NB4 (cell line): ENCODE data around the gene GAGE12J.
A peak's percentile ranks its signal among the peaks of the same experiment; 100 is the strongest.
"Not testable (repeated sequence)": the region's sequence is repeated elsewhere in the genome, so short reads cannot be mapped to it uniquely, and the experiment has no call there.

Source experiments
- DNase-seq: peaks from one replicate; pipeline ENCODE4 v3.0.0; 2010; ENCODE audit warnings: low read depth
- H3K4me3 ChIP-seq: one replicate; pipeline ENCODE4 v1.5.1; 2011; ENCODE audit warnings: mild to moderate bottlenecking, low read depth, low read length, moderate library complexity
- MYC ChIP-seq: IDR thresholded peaks from 2 replicates; pipeline ENCODE4 v1.6.1; 2011; ENCODE audit warnings: low read depth, low read length
- POLR2A ChIP-seq: IDR thresholded peaks from 2 replicates; pipeline ENCODE4 v1.6.1; 2011; ENCODE audit warnings: mild to moderate bottlenecking; ENCODE audit not compliant: insufficient read length; ENCODE audit errors: extremely low read depth
- TF ChIP-seq, protein P1 (sequence below): IDR thresholded peaks from one replicate; pipeline ENCODE4 v1.5.1; 2012; ENCODE audit warnings: low read depth, low read length
- TF ChIP-seq, protein P2 (sequence below): IDR thresholded peaks from 2 replicates; pipeline ENCODE4 v1.6.1; 2011; ENCODE audit warnings: low read depth, low read length

GAGE12J gene, protein sequence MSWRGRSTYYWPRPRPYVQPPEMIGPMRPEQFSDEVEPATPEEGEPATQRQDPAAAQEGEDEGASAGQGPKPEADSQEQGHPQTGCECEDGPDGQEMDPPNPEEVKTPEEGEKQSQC

DNA sequence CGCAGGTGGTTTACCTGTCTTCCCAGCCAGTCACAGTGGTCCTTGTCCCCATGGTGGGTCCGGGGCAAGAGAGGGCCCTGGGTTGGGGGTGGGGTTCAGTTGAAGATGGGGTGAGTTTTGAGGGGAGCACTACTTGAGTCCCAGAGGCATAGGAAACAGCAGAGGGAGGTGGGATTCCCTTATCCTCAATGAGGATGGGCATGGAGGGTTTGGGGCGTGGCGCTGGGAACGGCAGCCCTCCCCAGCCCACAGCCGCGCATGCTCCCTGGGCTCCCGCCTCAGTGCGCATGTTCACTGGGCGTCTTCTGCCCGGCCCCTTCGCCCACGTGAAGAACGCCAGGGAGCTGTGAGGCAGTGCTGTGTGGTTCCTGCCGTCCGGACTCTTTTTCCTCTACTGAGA is at the start of gene GAGE12J:
TSS of gene GAGE12J (plus strand) at position 301 of the 400 bp plus-strand sequence. CDS start 1,157 bp downstream, outside the sequence.
- DNase-seq, H3K4me3 ChIP-seq: not testable (repeated sequence)

DNA sequence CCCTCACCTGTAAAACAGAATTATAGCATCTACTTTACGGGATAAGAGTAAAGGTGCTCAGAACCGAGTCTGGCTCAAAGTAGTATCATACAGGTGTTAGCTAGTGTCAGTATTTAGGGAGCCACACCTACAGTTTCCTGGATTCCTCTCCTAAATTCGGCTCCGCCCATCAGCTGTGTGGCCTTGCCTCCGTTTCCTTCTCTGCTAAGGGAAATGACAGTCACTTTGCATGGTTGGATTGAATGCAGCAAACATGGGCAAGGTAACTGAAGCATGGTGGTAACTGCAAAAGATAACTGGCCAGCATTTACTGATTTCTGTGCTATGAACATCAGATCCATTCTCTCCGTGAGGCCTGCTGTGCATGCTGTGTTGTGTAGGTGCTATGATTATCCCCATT is 49.4 kb upstream of the GAGE12J start:
- no peak overlapping the region for H3K4me3 ChIP-seq
- TF ChIP-seq MYC (no peak), POLR2A (no peak)
- TF ChIP-seq, protein P1, sequence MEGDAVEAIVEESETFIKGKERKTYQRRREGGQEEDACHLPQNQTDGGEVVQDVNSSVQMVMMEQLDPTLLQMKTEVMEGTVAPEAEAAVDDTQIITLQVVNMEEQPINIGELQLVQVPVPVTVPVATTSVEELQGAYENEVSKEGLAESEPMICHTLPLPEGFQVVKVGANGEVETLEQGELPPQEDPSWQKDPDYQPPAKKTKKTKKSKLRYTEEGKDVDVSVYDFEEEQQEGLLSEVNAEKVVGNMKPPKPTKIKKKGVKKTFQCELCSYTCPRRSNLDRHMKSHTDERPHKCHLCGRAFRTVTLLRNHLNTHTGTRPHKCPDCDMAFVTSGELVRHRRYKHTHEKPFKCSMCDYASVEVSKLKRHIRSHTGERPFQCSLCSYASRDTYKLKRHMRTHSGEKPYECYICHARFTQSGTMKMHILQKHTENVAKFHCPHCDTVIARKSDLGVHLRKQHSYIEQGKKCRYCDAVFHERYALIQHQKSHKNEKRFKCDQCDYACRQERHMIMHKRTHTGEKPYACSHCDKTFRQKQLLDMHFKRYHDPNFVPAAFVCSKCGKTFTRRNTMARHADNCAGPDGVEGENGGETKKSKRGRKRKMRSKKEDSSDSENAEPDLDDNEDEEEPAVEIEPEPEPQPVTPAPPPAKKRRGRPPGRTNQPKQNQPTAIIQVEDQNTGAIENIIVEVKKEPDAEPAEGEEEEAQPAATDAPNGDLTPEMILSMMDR = no peak
- TF ChIP-seq, protein P2, sequence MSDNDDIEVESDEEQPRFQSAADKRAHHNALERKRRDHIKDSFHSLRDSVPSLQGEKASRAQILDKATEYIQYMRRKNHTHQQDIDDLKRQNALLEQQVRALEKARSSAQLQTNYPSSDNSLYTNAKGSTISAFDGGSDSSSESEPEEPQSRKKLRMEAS = no peak
- DNase-seq = no peak

DNA sequence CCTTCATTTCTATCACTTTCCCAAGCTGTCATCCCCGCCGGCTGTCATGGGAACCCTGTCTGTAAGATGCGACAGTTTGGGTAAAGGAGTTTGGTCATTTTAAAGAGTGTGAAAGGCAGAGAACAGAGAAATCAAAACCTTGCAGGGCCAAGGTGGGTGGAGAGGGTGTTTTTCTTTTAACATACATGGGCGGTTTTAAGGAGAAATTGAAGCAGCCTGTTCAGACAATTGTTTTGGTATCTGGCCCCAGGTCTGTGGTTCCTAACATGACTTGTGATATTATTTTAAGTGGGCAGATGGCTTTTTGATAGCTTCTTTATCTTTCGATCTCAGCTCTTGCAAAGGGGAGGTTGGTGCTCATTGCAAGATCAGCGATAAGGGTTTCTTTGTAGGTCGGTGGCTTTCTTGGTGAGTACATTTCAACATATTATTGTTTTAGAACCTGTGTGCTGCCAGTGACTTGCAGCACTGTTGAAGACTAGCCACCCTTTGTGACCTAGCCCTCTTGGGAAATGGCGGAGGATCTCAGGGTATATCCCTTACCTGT is 48.6 kb upstream of the GAGE12J start:
- TF ChIP-seq POLR2A (no peak), MYC (no peak)
- TF ChIP-seq, protein P2 = no peak
- TF ChIP-seq, protein P1 = no peak
- DNase-seq = peak; percentile 53
- H3K4me3 ChIP-seq = no peak overlapping the region

DNA sequence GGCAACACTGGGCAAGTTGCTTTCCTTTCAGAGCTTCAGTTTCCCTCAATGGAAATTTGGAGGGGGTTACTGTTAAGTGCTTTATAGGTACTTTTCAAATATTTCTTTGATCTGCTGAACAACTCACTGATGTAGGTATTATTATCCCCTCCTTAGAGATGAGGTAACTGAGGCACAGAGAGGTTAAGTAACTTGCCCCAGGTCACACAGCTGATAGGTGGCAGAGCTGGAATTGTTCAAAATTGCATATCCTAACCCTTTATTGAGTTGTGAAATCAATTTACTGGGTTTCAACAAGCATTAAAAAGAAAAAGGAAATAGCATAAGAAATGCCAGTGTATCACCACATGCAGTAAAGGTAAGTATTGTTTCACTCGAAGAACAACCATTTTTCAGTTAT is 45.6 kb upstream of the GAGE12J start:
- no peak for DNase-seq
- no peak for TF ChIP-seq MYC
- TF ChIP-seq, protein P1 = no peak
- TF ChIP-seq, protein P2 = no peak
- TF ChIP-seq POLR2A = no peak
- H3K4me3 ChIP-seq = no peak overlapping the region

DNA sequence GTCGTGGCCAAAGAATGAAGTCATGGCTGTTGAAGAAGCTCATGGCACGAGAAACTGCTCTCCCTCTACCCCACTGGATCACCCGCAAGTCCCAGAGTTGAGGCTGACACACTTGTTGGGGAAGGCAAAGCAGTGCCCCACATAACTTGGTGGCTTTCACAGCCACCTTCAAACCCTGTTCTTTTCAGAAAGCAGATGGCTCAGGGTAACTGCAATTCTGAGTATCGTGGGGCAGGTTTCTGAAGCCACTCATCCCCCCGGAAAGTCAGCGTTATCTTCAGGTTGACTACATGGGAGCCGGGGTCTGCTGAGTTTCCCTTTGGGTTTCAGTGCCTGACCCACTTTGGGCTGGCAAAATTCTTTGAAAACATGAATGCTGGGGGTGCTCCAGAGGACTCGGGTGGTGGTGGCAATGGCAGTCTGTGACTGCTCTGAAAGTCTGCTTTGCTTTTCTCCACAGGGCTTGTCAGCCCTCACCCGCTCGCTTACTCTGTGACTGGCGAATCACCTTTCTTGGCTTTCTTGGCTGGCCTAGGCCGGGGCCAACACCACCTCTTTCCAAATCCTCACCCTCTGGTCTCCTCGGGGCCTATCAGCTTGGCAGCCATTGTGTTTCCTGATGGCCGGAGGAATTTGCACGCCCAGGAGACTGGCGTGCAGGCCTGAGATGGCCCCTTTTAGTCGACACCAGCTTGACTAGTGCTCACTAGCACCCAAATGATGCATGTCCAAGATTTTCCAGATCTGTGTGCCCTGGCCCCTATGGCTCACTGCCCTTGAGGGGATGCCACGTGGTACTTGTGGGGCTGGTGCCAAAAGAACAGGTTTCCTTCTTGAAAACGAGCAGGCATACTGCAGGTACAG is 44.9 kb upstream of the GAGE12J start:
- no peak overlapping the region for H3K4me3 ChIP-seq
- DNase-seq = no peak
- TF ChIP-seq, protein P2 = no peak

DNA sequence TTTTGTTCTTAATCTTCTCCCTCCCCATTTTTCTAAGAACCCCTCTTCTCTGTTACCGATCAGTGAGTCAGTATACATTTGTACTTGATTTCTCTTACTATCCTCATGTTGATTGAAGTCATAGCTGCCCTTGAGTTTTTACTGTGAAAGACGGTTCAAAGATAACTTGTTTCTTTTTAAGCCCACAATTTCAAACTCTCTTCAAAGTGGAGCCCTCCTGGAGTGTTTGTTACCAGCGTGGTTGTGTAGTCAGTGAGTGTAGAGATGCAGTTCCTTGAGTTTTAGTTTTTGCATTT is 44.4 kb upstream of the GAGE12J start:
- DNase-seq = no peak
- TF ChIP-seq, protein P1 = no peak
- TF ChIP-seq, protein P2 = no peak
- TF ChIP-seq POLR2A (no peak), MYC (no peak)
- no peak overlapping the region for H3K4me3 ChIP-seq
